IPS DF 6.9 (cell line): Measurements from ENCODE around the gene NQO1.

Experiments used
- DNase-seq: peaks from one replicate; pipeline ENCODE4 v3.0.0-alpha.2; 2013; ENCODE audit warnings: low read depth, low spot score
- H3K27ac ChIP-seq: one replicate; pipeline ENCODE4 v1.5.1; 2013; ENCODE audit warnings: low read length, control low read depth
- H3K27me3 ChIP-seq: 2 replicates; pipeline ENCODE4 v1.6.1; 2013; ENCODE audit warnings: mild to moderate bottlenecking, low read length; ENCODE audit not compliant: control insufficient read depth, insufficient read depth
- H3K36me3 ChIP-seq: 2 replicates; pipeline ENCODE4 v1.6.1; 2013; ENCODE audit warnings: low read length; ENCODE audit not compliant: control insufficient read depth, insufficient read depth
- H3K4me1 ChIP-seq: 2 replicates; pipeline ENCODE4 v1.6.1; 2013; ENCODE audit warnings: low read length; ENCODE audit not compliant: control insufficient read depth, insufficient read depth
- H3K4me3 ChIP-seq: 2 replicates; pipeline ENCODE4 v1.5.1; 2013; ENCODE audit warnings: mild to moderate bottlenecking, low read length
- H3K9me3 ChIP-seq: 2 replicates; pipeline ENCODE4 v1.6.1; 2013; ENCODE audit warnings: low read length, inconsistent platforms; ENCODE audit not compliant: control insufficient read depth, insufficient read depth
- WGBS: extraction: QIAGEN DNeasy Blood & Tissue Kit; methylation state at CpG from one replicate; pipeline ENCODE4 v1.1.7; 2013; ENCODE audit warnings: mixed read lengths, missing lambda C conversion rate; ENCODE audit not compliant: insufficient read length, insufficient coverage; 5-methylcytosine and 5-hydroxymethylcytosine counted together

NQO1 gene

DNA sequence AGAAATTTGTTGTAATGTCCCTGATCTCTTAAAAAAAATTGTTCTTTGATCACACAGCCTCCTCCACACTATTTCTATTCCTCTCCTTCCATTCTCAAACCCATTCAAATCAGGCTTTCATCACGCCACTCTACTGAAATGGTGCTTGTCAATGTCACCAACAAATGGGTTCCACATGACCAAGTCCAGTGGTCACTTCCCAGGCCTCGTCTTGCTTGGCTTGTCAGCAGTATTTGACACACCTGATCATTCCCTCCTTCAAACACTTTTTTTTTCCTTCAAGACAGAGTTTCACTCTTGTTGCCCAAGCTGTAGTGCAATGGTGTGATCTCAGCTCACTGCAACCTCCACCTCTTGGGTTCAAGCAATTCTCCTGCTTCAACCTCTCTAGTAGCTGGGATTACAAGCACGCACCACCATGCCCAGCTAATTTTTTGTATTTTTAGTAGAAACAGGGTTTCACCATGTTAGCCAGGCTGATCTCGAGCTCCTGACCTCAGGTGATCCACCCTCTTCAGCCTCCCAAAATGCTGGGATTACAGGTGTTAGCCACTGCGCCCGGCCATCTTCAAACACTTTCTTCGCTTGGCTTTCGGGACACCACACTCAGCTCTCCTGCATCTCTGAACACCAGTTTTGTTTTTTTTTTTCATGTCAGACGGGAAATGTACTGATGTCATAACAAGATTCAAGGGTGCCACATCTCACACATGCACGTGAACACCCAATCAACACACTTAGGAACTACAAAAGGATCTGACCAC, 18.3 kb downstream of the NQO1 start:
- WGBS = 100% methylated on average over 1 of the region's 10 CpGs
- no peak for DNase-seq
- no peaks in the 10 kb centered on the region for H3K4me1 ChIP-seq
- no peak overlapping the region for H3K4me3 ChIP-seq
- H3K27ac ChIP-seq = no peak overlapping the region
- no peaks in the 10 kb centered on the region; the same call in 1 of the 2 replicates for H3K36me3 ChIP-seq
- no peaks in the 10 kb centered on the region for H3K9me3 ChIP-seq
- no peaks in the 10 kb centered on the region for H3K27me3 ChIP-seq

DNA sequence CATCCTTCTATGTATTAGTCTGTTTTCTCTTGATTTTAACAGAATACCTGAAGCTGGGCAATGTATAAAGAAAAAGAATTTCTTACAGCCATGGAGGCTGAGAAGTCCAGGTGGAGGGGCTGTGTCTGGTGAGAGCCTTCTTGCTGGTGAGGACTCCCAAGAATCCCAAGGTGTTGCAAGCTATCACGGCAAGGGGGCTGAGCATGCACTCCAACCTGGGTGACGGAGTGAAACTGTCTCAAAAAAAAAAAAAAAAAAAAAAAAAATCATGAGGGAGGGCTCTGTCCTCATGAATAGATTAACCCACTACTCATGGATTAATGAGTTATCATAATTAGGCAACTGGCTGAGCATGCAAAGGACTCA, 19.4 kb downstream of the NQO1 start:
- Histone ChIP-seq H3K27me3 (no peaks in the 10 kb centered on the region), H3K27ac (no peak overlapping the region), H3K9me3 (no peaks in the 10 kb centered on the region), H3K4me3 (no peak overlapping the region), H3K4me1 (no peaks in the 10 kb centered on the region), H3K36me3 (no peaks in the 10 kb centered on the region; the same call in 1 of the 2 replicates)
- WGBS = no CpG with 5 or more reads among the region's 2 CpGs
- no peak for DNase-seq

DNA sequence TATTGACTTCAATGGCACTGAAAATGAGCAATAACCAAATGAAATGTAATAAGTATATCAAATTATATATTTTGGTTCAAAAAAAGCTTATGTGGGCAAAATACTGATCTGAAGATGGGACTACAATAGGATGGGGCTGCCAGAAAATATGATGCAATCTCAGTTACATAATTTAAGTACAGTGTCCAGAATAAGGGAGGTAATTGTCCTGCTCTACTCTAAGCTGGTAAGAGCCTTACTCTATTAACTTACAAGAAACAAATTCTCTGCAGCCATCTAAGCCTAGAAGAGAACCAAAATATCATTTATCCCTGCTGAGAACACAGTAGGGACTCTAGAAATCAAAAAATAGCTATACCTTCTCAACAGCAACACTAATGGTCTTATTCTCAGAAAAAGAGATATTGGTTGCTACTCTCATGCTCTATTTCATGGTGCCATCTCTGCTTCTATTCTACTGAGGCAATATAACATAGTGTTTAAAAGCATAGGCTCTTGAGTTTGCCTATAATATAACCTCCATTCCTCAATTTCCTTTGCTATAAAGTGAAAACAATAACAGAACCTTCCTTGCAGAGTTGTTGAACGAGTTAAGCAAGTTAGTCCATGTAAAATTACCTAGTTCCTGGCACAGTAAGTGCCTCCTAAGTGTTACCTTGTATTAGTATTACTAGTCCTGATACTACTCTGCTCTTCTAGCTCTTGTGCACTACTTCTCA, 19.9 kb downstream of the NQO1 start:
- no peak for DNase-seq
- no peak overlapping the region for H3K27ac ChIP-seq
- WGBS = no CpG with 5 or more reads among the region's 1 CpG

DNA sequence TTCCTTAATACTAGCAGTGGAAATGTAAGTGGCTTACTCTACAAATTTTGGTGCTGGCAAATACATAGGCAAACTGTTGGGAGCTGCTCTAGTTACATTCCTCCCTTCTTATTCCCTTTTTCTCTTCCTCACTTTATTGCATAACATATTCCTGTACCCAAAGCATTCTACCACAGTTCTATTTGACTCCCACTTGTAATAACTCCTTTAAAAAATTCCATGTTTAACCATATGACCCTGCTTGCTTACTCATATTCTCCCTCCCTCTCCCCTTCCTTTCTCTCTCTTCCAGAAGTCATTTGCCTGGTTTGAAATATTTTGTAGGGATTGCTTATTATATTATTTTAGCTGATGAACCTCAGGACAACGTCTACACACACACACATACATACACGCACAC, 22.7 kb downstream of the NQO1 start:
- no peaks in the 10 kb centered on the region for H3K36me3 ChIP-seq
- no peaks in the 10 kb centered on the region for H3K9me3 ChIP-seq
- no peak overlapping the region for H3K4me3 ChIP-seq
- H3K27me3 ChIP-seq = no peaks in the 10 kb centered on the region
- no peaks in the 10 kb centered on the region for H3K4me1 ChIP-seq
- no peak for DNase-seq
- H3K27ac ChIP-seq = no peak overlapping the region
- no CpG with 5 or more reads among the region's 2 CpGs for WGBS

More for the DNA sequence above, 19.9 kb downstream of the NQO1 start:
- H3K9me3 ChIP-seq = no peaks in the 10 kb centered on the region
- no peaks in the 10 kb centered on the region for H3K36me3 ChIP-seq
- H3K4me1 ChIP-seq = no peaks in the 10 kb centered on the region
- no peak overlapping the region for H3K4me3 ChIP-seq
- H3K27me3 ChIP-seq = no peaks in the 10 kb centered on the region

DNA sequence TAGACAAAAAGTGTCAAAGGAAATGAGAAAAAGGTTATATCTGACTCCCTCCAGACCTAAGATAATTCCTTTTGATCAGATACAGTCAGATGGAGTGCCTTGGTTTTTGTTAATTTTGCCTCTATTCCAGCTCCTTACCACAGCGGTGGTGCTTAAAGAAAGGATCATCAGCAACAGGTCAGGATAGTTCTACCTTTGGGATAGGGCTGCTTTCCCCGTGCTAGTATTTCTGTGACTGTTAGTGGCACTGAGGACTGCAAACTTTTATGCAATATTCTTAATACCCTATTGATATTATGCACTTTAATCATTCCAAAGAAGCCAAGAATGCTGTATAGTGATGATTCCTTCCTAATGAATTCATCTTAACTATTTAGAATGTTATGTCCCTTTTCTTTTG, 24.5 kb downstream of the NQO1 start:
- no peaks in the 10 kb centered on the region for H3K36me3 ChIP-seq
- H3K9me3 ChIP-seq = no peaks in the 10 kb centered on the region
- DNase-seq = no peak
- H3K4me3 ChIP-seq = no peak overlapping the region
- no peaks in the 10 kb centered on the region for H3K4me1 ChIP-seq
- WGBS = no CpG with 5 or more reads among the region's 2 CpGs
- H3K27ac ChIP-seq = no peak overlapping the region
- H3K27me3 ChIP-seq = no peaks in the 10 kb centered on the region

DNA sequence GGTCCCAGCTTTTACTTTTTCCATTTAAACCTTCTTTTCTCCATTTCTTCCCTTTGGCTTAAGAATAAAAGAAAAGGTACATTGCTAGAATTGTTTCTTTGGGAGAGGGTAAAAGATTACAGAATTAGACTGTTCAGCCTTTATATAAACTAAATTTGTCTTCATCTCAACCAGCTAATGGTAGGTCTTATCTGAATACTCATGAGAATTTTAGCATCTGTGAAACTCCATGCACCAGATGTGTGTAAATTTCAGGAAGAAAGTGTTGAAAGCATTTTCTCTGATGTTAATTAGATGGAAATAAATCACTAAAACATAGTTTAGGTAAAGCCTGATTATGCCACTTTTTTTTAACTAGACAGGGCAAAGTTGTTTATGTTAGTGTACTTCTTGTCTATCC, 24.9 kb downstream of the NQO1 start:
- Histone ChIP-seq H3K4me1 (no peaks in the 10 kb centered on the region), H3K9me3 (no peaks in the 10 kb centered on the region), H3K4me3 (no peak overlapping the region), H3K27me3 (no peaks in the 10 kb centered on the region), H3K36me3 (no peaks in the 10 kb centered on the region), H3K27ac (no peak overlapping the region)
- no peak for DNase-seq

DNA sequence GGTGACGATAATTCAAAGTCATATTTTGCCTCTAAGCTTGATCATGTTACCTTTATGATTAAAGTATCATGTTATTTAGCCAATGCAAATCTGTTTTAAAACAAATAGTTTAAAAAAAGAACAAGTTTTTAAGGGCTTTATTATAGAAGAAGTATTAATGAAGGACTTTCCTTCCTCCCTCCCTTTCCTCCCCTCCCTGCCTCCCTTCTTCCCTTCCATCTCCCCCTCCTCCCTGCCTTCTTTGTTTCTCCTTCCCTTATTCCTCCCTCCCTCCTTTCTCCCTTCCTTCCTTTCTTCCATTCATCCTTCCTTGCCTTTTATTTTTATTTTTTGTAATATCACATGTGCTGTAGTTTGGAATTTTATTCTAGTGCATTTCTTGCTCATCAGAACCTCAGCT, 26.4 kb downstream of the NQO1 start:
- Histone ChIP-seq H3K27ac (no peak overlapping the region), H3K4me1 (no peaks in the 10 kb centered on the region), H3K36me3 (peaks cover 3% of the 10 kb centered on the region; the same call in 1 of the 2 replicates), H3K27me3 (no peaks in the 10 kb centered on the region), H3K4me3 (no peak overlapping the region), H3K9me3 (no peaks in the 10 kb centered on the region)
- WGBS = no CpG with 5 or more reads among the region's 1 CpG
- DNase-seq = no peak

DNA sequence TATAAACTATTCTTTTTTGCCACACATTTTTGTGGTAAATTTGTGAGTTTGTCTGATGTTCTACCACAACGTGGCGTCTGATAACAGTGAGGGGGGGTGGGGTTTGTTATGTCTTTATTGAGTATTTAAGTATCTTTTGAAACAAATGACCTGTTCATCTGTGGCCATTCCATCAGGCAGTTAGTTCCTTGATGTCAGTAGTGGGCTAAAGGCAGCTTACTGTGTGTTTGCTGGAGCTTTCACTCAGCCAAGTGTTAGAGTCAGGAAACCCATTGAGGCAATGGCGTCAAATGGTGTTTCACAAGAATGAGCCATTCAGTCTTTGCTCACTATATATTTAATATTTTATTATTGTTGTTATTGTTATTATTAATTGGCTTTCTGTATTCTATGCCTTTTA, 28.0 kb downstream of the NQO1 start:
- Histone ChIP-seq H3K27me3 (no peaks in the 10 kb centered on the region), H3K27ac (no peak overlapping the region), H3K4me1 (no peaks in the 10 kb centered on the region), H3K36me3 (peaks cover 7% of the 10 kb centered on the region; the same call in 1 of the 2 replicates), H3K4me3 (no peak overlapping the region), H3K9me3 (no peaks in the 10 kb centered on the region)
- no CpG with 5 or more reads among the region's 3 CpGs for WGBS
- no peak for DNase-seq

DNA sequence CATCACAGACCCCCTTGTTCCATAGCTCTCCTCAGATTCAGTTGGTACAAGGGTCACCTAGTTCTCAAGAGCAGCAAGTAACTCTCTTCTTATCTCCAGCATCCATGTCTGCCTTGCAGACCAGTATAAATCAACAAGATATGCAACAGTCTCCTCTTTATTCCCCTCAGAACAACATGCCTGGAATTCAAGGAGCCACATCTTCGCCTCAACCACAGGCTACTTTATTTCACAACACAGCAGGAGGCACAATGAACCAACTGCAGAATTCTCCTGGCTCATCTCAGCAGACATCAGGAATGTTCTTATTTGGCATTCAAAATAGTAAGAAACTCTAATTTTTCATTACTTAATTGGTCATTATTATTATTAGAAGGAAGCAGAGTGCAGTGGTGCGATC, 32.4 kb downstream of the NQO1 start:
- Histone ChIP-seq H3K27ac (no peak overlapping the region), H3K27me3 (no peaks in the 10 kb centered on the region), H3K9me3 (no peaks in the 10 kb centered on the region), H3K36me3 (peaks cover 22% of the 10 kb centered on the region), H3K4me3 (no peak overlapping the region), H3K4me1 (no peaks in the 10 kb centered on the region)
- DNase-seq = no peak
- no CpG with 5 or more reads among the region's 2 CpGs for WGBS

DNA sequence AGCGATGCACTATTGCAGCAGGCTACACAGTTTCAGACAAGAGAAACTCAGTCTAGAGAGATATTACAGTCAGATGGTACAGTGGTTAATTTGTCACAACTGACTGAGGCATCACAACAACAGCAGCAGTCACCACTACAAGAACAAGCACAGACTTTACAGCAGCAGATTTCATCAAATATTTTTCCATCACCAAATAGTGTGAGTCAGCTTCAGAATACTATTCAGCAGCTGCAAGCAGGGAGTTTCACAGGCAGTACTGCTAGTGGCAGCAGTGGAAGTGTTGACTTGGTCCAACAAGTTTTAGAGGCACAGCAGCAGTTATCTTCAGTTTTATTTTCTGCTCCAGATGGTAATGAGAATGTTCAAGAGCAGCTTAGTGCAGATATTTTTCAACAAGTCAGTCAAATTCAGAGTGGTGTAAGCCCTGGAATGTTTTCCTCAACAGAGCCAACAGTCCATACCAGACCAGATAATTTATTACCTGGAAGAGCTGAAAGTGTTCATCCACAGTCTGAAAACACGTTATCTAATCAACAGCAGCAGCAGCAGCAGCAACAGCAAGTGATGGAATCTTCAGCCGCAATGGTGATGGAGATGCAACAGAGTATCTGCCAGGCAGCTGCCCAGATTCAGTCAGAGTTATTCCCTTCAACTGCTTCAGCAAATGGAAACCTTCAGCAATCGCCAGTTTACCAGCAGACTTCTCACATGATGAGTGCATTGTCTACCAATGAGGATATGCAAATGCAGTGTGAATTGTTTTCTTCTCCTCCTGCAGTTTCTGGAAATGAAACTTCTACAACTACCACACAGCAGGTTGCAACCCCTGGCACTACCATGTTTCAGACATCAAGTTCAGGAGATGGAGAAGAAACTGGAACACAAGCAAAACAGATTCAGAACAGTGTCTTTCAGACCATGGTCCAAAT, 34.1 kb downstream of the NQO1 start:
- H3K27me3 ChIP-seq = no peaks in the 10 kb centered on the region
- no peak overlapping the region for H3K27ac ChIP-seq
- no peak overlapping the region for H3K4me3 ChIP-seq
- no CpG with 5 or more reads among the region's 4 CpGs for WGBS
- no peaks in the 10 kb centered on the region for H3K9me3 ChIP-seq
- H3K36me3 ChIP-seq = peaks cover 22% of the 10 kb centered on the region
- DNase-seq = no peak
- H3K4me1 ChIP-seq = no peaks in the 10 kb centered on the region
